ENCODE results near the gene PARK7.

PARK7 gene

DNA sequence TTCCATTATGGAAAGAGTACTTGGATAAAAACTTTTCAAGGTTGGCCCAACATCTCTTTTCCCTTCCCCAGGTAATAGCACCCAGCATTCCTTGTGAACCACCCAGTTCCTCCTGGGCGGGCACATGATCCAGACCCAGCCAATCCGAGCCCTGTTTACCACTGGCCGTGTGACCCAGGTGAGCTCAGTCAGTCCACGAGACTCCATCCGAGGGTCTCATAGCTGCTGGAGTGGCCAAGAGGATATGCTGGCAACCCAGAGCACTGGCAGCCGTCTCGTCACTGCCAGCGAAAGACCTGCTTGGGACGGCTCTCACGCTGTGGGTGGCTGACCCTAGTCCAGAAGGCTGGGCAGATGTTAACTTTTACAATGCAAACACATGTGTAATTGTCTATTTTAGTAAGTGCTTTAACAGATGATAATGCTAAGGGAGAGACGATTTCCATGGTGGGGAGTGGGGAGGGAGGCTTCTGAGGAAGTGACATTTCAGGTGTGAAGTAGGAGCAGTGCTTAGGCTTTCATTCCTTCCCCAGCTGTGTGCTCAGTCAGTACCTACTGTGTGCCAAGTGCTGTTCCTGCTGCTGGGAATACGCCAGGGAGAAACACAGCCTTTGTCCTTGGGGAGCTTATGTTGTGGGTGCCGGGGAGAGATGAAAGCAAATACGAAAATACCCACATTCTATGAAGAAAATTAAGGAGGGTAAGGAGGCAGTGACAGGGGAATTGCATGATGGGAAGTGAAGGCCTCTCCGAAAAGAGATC is 24.5 kb downstream of the PARK7 start:
- no peak for DNase-seq

DNA sequence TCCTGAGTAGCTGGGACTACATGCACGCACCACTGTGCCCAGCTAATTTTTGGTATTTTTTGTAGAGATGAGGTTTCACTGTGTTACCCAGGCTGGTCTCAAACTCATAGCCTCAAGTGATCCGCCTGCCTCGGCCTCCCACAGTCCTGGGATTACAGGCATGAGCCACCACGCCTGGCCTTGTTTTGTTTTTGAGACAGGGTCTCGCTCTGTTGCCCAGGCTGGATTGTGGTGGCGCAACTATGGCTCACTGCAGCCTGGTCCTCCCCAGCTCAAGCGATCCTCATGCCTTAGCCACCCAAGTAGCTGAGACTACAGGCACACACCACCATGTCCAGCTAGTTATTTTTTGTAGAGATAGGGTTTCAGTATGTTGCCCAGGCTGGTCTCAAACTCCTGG is 26.0 kb downstream of the PARK7 start:
- DNase-seq: no peak

- DNase-seq: no peak
Observed at GRCh38 chr1:7988576-7988975, 27.1 kb downstream of the PARK7 start.

DNA sequence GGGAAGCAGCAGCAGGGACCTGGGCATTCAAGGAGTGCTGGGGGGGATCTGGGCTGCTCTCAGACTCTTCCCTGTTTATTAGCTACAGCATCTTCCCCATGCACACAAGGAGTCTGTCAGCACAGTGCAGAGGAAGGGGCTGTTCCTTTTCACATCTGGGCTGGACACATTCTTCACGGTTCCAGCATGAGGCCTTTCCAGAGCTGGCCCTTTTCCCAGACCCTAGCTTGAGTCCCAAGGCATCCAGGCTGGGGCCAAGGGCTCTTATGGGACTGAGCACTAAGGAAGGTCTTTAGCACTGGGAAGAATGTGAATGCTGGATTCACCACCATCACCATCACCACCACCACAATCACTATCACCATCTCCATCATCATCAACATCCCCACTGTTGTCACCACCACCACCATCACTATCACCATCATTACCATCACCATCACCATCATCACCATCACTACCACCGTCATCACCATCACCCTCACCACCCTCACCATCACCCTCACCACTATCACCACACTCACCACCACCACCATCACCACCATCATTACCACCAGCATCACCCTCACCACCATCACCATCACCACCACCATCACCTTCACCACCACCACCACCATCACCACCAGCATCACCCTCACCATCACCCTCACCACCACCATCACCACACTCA is 28.4 kb downstream of the PARK7 start:
- DNase-seq: no peak

DNA sequence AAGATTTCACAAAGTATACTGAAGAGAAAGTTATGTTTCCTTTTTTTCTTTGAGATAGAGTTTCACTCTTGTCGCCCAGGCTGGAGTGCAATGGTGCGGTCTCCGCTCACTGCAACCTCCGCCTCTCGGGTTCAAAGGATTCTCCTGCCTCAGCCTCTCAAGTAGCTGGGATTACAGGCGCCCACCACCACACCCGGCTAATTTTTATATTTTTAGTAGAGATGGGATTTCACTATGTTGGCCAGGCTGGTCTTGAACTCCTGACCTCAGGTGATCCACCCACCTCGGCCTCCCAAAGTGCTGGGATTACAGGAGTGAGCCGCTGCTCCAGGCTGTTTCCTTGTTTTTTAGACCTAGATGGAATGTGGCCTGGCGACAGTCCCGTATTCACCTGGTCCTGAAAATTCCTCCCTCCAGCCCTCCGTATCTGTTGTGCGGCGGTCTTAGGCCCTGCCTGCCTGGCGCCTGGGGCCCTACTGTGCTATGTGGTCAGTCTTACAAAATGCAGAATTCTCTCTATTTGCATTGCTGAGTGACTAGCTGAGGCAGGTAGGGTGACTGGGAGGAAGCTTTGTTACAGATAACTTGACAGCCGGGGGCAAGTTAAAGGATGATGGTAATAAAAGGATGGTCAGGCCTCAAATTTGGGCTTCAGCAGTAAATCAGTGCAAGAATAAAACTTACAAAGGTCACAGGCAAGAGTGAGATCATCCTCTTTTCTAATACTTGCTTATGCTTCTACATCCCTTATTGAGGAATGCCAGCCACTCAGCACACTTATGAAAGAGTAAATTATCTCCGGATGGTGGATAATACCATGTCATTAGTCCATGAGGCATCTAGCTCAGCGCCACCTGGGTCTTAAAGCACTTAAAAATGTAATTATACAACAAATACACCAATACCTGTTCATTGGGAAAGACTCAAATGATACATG is 30.3 kb downstream of the PARK7 start:
- no peak for DNase-seq

GRCh38 chr1:7992885-7993284 is 31.4 kb downstream of the PARK7 start:
- no peak for DNase-seq

- peak; percentile 30 for DNase-seq
Observed at GRCh38 chr1:7993593-7994479, 32.3 kb downstream of the PARK7 start.

DNA sequence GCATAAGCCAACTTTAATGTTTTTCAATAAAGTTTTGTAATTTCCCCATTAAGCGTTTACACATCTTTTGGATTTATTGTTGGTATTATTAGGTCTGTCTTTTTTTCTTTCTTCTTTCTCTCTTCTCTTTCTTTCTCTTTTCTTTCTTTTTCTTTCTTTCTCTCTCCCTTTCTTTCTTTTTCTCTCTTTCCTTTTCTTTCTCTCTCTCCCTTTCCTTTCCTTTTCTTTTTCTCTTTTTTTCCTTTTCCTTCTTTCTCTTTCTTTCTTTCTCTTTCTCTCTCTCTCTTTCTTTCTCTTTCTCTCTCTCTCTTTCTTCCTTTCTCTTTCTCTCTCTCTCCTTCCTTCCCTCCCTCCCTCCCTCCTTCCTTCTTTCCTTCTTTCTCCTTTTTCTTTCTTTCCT is 33.3 kb downstream of the PARK7 start:
- DNase-seq: no peak

DNA sequence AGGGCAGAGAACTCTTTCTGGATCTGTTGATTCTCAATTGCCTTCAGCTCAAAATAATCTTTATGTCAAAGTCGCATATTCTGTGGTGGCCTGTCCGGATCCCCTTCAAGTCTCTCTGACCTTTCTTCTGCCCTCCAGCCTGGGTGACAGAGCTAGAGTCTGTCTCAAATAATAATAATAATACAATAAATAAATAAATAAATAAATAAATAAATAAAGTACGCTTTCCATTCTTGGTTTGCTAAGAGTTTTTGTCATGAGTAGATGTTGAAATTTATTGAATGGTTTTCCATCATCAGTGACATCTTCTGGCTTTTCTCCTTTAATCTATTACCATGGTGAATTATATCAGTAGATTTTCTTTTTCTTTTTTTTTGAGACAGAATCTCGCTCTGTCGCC is 33.9 kb downstream of the PARK7 start:
- DNase-seq: no peak

GRCh38 chr1:8002329-8002910 is 40.9 kb downstream of the PARK7 start:
- no peak for DNase-seq

- DNase-seq: no peak
Observed at GRCh38 chr1:8002921-8003320, 41.4 kb downstream of the PARK7 start.

DNA sequence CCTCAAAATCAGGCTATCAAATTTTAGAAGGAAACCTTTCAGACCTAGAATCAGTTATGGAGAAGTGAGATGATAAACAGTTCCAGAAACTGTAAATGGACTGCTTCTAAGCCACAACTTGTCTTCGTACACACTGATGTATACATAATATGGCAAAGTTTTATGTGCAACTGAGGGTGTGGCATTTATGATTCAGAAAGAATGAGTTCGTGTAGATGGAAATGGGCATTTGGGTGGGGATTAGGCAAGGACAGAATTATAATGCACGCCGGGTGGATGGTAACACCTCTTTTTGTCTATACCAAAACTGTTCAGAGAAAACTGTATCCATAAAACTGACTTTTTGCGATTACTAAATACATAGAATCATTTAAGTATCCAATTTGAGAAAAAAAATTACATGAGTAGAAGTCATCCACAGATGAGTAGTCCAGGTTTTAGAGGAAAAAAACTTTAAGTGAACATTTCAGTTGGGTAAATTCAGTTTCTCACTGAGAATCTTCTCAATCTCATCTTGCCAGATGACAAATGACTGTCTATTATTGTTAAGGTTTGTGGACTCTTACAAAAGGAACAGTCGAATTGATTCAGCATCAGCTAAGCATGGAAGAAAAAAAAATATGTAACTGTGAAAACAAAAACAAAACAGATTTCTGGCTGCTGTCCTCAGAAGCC is 42.1 kb downstream of the PARK7 start:
- no peak for DNase-seq

DNA sequence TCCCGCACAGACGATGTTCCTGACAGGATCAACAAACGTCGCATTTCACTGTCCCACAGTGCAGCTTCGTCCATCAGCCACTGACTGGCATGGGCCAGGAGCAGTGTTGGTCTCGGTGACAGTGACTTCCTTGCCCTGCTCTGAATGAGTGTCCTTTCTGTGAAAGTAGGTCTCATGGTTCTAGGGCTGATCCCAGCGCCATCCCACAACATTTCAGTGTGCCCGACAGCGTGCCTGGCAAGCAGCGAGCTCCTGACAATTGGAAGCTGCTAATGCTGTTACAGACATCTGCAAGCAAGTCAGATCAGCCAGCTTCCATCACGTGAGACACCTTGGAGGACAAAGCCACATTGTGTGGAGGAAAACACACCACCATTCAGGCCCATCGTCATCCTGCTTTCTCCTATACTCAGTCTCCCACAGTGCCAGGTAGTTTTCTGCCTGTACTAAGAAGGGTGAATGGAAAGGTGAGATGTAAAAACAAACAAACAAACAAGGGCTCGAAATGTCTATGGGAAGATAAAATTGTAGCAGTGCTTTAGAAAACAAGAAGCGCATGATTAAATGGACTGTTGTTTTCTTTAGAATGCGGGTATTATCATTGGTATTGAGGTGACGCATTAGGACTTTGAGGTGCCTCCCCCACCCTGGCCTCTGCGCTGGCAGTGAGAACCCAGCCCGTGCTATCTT is 42.7 kb downstream of the PARK7 start:
- no peak for DNase-seq

DNA sequence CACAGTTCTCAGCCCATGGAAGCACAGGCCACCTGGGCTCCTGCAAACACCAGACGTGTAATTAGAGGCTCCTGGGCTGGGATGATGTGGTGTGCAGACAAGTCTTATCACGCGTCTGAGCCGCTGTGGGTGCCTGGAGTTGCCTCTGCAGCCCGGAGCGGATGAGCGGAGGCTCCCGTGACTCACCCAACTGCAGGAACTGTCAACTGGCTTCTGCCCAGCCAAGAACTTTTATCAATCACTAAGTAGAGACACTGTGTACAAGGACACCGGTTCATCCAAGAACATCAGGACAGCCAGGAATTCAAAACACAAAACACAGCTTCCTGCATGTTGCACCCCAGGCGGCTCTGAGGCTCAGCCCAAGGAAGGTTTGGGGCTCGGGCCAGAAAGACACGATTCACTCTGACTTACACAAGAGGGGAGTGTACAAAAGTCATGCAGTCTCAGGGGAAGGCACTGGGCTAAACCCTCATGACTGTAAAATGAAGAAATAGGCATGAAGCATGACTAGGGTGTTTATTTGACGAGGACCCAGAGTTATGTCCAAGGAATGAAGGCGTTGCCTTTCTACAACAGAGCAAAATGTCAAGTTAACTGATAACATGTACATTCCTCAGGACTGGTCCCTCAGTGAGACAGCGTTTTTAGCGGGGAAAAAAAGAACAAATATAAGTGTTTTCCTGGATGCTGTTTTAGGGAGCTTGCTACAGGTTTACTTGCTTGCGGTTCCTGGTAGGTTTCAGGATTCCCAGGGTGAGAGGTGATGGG is 43.5 kb downstream of the PARK7 start:
- DNase-seq: no peak

DNA sequence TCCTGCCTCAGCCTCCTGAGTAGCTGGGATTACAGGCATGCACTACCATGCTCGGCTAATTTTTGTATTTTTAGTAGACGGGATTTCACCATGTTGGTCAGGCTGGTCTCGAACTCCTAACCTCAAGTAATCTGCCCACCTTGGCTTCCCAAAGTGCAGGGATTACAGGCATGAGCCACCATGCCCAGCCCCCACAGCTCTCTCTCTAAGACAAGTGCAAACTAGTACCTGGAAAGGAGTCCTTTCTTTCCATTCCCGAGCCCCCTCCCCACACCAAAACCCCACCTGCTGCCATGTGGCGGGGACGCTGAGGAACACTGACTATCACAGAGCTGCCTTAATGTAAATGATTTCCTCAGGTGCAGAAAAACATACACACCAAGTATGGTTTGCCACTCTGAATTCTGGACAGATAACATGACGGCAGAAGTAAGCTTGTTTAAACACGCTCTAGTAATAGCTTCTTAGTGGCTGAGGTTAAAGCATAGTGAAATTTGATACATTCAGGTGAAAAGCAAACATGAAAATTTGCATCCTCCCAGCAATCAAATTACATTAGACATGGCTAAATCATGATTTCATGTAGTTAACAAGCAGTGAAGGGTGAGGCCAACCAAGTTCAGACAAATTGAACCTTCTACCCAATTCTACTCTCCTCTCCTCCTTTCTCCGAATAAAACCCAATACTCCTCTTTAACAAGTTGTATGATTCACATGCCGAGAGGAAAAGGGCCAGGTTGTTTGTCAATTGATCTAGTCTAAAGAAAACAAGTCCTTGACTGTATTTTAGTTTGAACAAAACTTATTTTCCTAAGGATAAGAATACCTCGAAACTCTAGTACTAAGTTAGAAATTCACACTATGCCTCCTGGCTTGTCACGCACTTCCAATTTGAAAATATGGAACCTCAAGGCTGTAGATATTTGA is 44.8 kb downstream of the PARK7 start:
- DNase-seq: no peak

GRCh38 chr1:8009043-8010002 is 47.8 kb downstream of the PARK7 start:
- DNase-seq: no peak

DNA sequence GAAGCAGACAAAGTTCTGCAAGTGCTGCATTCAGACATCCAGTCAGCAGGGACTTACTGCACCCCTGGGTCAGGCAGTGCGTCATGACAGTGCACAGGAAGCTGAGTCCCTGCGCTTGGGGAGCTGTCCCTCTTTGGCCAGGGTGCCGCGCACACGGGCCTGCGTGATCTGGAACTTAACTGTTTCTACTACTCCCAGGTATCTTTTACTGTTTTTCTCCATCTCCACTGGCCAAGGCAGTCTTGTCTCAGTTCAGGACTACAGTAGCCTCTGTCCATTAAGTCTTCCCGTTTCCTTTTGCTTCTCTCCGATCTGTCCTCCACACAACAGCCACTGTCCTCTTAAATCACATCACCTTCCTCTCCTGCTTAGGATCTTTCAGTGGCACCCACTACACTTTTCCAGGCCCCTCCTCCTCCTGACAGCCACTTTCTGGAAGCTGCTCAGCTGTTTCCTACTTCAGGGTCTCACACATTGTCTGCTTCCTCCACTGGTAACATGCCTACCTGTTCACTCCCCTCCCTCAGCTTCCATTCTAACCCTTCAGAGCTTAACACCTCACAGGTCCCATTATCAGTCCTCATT is 48.7 kb downstream of the PARK7 start:
- no peak for DNase-seq
